ENCODE results near the gene PANX2.

- TF ChIP-seq, protein P1, sequence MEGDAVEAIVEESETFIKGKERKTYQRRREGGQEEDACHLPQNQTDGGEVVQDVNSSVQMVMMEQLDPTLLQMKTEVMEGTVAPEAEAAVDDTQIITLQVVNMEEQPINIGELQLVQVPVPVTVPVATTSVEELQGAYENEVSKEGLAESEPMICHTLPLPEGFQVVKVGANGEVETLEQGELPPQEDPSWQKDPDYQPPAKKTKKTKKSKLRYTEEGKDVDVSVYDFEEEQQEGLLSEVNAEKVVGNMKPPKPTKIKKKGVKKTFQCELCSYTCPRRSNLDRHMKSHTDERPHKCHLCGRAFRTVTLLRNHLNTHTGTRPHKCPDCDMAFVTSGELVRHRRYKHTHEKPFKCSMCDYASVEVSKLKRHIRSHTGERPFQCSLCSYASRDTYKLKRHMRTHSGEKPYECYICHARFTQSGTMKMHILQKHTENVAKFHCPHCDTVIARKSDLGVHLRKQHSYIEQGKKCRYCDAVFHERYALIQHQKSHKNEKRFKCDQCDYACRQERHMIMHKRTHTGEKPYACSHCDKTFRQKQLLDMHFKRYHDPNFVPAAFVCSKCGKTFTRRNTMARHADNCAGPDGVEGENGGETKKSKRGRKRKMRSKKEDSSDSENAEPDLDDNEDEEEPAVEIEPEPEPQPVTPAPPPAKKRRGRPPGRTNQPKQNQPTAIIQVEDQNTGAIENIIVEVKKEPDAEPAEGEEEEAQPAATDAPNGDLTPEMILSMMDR (IDR thresholded peaks at IDR 0.05 in 4 of 5, conservative IDR thresholded peaks at IDR 0.05 in 1 of 5), result no peak
- TF ChIP-seq POLR2A (IDR thresholded peaks at IDR 0.05), result no peak
Observed at GRCh38 chr22:50178871-50179869, 8.6 kb downstream of the PANX2 start.

All from gastrocnemius medialis (tissue), 4 donors.